Measurements from ENCODE around the gene CDKN1A. TPM values are rescaled to one million over a fixed set of nuclear protein-coding genes. Genes with fewer than 3 reads are reported as not detected.

CDKN1A gene
- total and polyA plus RNA-seq, 9 of the 15 experiments (the other 6 are each of a cell fraction or from before 2014, with no cell fraction given): 0.25 to 8.1 (median 5.1) TPM

DNA sequence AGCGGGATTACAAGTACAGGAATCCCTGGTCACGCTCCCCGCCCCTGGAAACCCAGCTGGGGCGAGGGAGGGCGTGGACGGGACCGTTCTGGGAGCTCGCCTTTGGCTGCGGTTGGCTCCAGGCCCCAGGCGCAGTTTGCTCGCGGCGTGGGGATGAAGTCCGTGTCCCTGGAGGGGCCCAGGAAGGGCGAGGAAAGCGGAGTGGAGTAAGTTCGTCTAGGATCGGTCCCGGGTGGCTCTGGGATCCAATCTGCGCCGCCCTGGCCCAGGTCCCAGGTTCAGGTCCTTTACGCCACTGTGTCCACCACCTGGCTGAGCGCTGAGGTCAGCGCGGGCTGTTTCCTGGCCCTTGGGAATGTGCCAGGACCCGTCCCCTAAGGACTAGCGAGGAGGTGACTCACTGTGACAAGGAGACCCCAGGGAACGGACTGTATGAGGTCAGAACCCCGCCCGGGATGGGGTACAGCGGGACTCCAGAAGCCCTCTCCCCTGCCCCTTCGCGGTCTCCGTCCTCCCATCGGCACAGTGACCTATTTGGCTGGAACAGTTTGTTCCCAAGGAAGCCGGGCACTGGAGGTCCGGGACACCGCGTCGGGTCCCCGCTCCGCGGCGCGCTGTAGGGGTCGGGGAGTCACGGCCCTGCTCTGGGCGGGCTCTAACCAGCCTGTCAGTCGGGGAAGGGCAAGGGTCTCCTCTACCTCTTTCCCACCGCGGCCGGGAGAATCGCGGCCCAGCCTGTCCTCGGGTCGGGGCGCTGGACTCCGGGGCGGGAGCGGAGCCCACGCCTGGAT, 724 bp downstream of the CDKN1A start (continued):
- no peak for TF ChIP-seq E2F5 (CRISPR knock-in tag; IDR thresholded peaks at IDR 0.05)
- TF ChIP-seq ZNF12 (CRISPR knock-in tag; IDR thresholded peaks at IDR 0.05): peak; percentile 77; the same call in 1 of the 2 replicates
- TF ChIP-seq, protein P1, sequence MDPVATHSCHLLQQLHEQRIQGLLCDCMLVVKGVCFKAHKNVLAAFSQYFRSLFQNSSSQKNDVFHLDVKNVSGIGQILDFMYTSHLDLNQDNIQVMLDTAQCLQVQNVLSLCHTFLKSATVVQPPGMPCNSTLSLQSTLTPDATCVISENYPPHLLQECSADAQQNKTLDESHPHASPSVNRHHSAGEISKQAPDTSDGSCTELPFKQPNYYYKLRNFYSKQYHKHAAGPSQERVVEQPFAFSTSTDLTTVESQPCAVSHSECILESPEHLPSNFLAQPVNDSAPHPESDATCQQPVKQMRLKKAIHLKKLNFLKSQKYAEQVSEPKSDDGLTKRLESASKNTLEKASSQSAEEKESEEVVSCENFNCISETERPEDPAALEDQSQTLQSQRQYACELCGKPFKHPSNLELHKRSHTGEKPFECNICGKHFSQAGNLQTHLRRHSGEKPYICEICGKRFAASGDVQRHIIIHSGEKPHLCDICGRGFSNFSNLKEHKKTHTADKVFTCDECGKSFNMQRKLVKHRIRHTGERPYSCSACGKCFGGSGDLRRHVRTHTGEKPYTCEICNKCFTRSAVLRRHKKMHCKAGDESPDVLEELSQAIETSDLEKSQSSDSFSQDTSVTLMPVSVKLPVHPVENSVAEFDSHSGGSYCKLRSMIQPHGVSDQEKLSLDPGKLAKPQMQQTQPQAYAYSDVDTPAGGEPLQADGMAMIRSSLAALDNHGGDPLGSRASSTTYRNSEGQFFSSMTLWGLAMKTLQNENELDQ (CRISPR knock-in tag; IDR thresholded peaks at IDR 0.05; ENCODE audit: borderline replicate concordance): no peak
- TF ChIP-seq ZNF436 (CRISPR knock-in tag; IDR thresholded peaks at IDR 0.05): no peak
- 0 out of 2 replicates have a peak, but pooled peaks have one; percentile 10 for TF ChIP-seq KDM2B (CRISPR knock-in tag; IDR thresholded peaks at IDR 0.05)
- no peak for TF ChIP-seq MBD2 (IDR thresholded peaks at IDR 0.05; ENCODE audit: borderline replicate concordance, low read depth)
- TF ChIP-seq HNRNPL (IDR thresholded peaks at IDR 0.05; ENCODE audit: low read depth, low read length): no peak
- no peak for TF ChIP-seq ZNF24 (IDR thresholded peaks at IDR 0.05)
- TF ChIP-seq CREB1 (IDR thresholded peaks at IDR 0.05): no peak
- no peak; the same call in 1 of the 2 replicates for TF ChIP-seq CREB1 (CRISPR knock-in tag; IDR thresholded peaks at IDR 0.05)
- no peak for TF ChIP-seq POLR2A (conservative IDR thresholded peaks at IDR 0.05)
- TF ChIP-seq ZBTB26 (CRISPR knock-in tag; IDR thresholded peaks at IDR 0.05): no peak
- TF ChIP-seq, protein P2, sequence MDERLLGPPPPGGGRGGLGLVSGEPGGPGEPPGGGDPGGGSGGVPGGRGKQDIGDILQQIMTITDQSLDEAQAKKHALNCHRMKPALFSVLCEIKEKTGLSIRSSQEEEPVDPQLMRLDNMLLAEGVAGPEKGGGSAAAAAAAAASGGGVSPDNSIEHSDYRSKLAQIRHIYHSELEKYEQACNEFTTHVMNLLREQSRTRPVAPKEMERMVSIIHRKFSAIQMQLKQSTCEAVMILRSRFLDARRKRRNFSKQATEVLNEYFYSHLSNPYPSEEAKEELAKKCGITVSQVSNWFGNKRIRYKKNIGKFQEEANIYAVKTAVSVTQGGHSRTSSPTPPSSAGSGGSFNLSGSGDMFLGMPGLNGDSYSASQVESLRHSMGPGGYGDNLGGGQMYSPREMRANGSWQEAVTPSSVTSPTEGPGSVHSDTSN (CRISPR knock-in tag; IDR thresholded peaks at IDR 0.05; ENCODE audit: low read depth): no peak
- TF ChIP-seq, protein P2 (tag; conservative IDR thresholded peaks at IDR 0.05; ENCODE audit: low read depth): no peak
- TF ChIP-seq ZNF695 (CRISPR knock-in tag; IDR thresholded peaks at IDR 0.05): no peak
- TF ChIP-seq ZNF511 (CRISPR knock-in tag; IDR thresholded peaks at IDR 0.05): no peak; the same call in 1 of the 2 replicates
- TF ChIP-seq THAP12 (CRISPR knock-in tag; IDR thresholded peaks at IDR 0.05): no peak
- no peak for TF ChIP-seq ZNF717 (CRISPR knock-in tag; IDR thresholded peaks at IDR 0.05)
- no peak for TF ChIP-seq ZNF347 (CRISPR knock-in tag; IDR thresholded peaks at IDR 0.05; ENCODE audit: low read depth)

Measured in K562 (cell line).